Kidney capillary endothelial cell (primary cell): Measurements from ENCODE around the gene TTC36.
"Not testable (repeated sequence)": the region's sequence is repeated elsewhere in the genome, so short reads cannot be mapped to it uniquely, and the experiment has no call there.

Source experiments
- DNase-seq: peaks from one replicate; pipeline ENCODE4 v3.0.0-alpha.2; 2018; ENCODE audit warnings: low spot score

The TTC36 gene

GRCh38 chr11:118527109-118527508, at the start of gene TTC36:
Gene TTC36 (plus strand): TSS chr11:118527474. CDS start chr11:118527495, 21 bp downstream.
- DNase-seq, result no peak

GRCh38 chr11:118481238-118481637, 46.0 kb upstream of the TTC36 start:
- DNase-seq, result not testable (repeated sequence)

GRCh38 chr11:118484405-118484804, 42.9 kb upstream of the TTC36 start:
- no peak for DNase-seq

GRCh38 chr11:118485273-118485672, 42.0 kb upstream of the TTC36 start:
- no peak for DNase-seq

GRCh38 chr11:118488480-118489109, 38.7 kb upstream of the TTC36 start:
- DNase-seq, result peak; percentile 78

- no peak for DNase-seq
Observed at GRCh38 chr11:118491041-118491440, 36.2 kb upstream of the TTC36 start.

- no peak for DNase-seq
Observed at GRCh38 chr11:118497831-118498230, 29.4 kb upstream of the TTC36 start.

- no peak for DNase-seq
Observed at GRCh38 chr11:118503216-118503615, 24.1 kb upstream of the TTC36 start.

GRCh38 chr11:118511601-118512000, 15.7 kb upstream of the TTC36 start:
- no peak for DNase-seq

GRCh38 chr11:118514103-118514502, 13.2 kb upstream of the TTC36 start:
- no peak for DNase-seq

GRCh38 chr11:118519549-118519948, 7.7 kb upstream of the TTC36 start:
- DNase-seq, result no peak

GRCh38 chr11:118521892-118522311, 5.4 kb upstream of the TTC36 start:
- DNase-seq, result no peak

GRCh38 chr11:118522571-118523072, 4.7 kb upstream of the TTC36 start:
- DNase-seq, result peak; percentile 11

- DNase-seq, result no peak
Observed at GRCh38 chr11:118524356-118524755, 2.9 kb upstream of the TTC36 start.

- no peak for DNase-seq
Observed at GRCh38 chr11:118524757-118525470, 2.4 kb upstream of the TTC36 start.

- no peak for DNase-seq
Observed at GRCh38 chr11:118526688-118527087, 586 bp upstream of the TTC36 start.

GRCh38 chr11:118528511-118528910, 1.2 kb downstream of the TTC36 start:
- no peak for DNase-seq

- DNase-seq, result no peak
Observed at GRCh38 chr11:118529584-118530175, 2.4 kb downstream of the TTC36 start.

- peak; percentile 4 for DNase-seq
Observed at GRCh38 chr11:118530180-118530682, 3.0 kb downstream of the TTC36 start.

GRCh38 chr11:118530683-118531596, 3.7 kb downstream of the TTC36 start, which contains the start of gene TMEM25:
Gene TMEM25 (plus strand): TSS chr11:118531192. CDS start chr11:118531802, 610 bp downstream.
- DNase-seq, result peak; percentile 11

- DNase-seq, result no peak
Observed at GRCh38 chr11:118531597-118532084, 4.4 kb downstream of the TTC36 start.
